Measurements from ENCODE around the gene CTSH. TPM values are rescaled to one million over a fixed set of nuclear protein-coding genes. Genes with fewer than 3 reads are reported as not detected.

The CTSH gene
- total and polyA plus RNA-seq, 2 of the 13 experiments (the other 11 are each of a cell fraction or from before 2014, with no cell fraction given) = 265 to 653 TPM

DNA sequence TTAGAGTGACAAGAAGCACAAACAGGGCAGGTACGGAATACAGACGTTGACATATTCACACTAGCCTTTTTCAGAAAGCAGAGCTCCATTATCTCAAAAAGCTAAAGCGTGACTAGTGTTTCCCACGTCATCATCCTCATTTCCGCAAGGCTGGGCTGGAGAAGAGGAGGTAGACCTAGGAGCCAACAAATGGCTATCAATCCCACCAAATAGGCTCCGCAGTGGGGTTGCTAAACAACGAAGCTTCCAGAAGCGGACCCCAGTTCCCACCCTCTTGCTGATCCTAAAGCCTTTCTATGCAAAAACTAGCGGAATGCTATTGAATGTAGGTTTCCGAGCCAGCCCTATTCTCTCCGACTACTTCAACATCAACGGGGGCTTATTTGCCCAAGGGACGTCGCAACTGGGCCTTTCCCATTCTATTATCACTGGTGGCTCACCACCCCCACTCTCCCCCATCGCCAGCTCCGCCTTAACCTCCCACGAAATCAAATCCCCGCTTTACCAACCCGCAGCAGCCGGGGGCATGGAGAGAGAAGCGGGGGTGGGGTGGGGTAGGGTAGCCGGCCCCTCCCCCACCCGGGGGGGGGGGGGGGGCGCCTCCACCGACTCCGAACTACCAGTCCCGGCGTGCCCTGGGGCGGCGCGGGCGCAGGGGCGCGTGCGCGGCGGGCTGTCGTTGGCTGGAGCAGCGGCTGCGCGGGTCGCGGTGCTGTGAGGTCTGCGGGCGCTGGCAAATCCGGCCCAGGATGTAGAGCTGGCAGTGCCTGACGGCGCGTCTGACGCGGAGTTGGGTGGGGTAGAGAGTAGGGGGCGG lies 72.5 kb downstream of the CTSH start, which contains the start of gene MORF4L1 (continued):
- TF ChIP-seq, protein P1, sequence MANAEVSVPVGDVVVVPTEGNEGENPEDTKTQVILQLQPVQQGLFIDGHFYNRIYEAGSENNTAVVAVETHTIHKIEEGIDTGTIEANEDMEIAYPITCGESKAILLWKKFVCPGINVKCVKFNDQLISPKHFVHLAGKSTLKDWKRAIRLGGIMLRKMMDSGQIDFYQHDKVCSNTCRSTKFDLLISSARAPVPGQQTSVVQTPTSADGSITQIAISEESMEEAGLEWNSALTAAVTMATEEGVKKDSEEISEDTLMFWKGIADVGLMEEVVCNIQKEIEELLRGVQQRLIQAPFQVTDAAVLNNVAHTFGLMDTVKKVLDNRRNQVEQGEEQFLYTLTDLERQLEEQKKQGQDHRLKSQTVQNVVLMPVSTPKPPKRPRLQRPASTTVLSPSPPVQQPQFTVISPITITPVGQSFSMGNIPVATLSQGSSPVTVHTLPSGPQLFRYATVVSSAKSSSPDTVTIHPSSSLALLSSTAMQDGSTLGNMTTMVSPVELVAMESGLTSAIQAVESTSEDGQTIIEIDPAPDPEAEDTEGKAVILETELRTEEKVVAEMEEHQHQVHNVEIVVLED (CRISPR knock-in tag; IDR thresholded peaks at IDR 0.05; ENCODE audit: borderline replicate concordance) = peak; percentile 84
- TF ChIP-seq FOXA3 (CRISPR knock-in tag; IDR thresholded peaks at IDR 0.05) (no peak), ZNF205 (CRISPR knock-in tag; IDR thresholded peaks at IDR 0.05) (no peak), ZNF790 (CRISPR knock-in tag; IDR thresholded peaks at IDR 0.05; ENCODE audit: borderline replicate concordance) (no peak), POLR2A (IDR thresholded peaks at IDR 0.05; ENCODE audit: insufficient read depth in 1 of 2, low read depth in 2 of 2, low read length in 2 of 2) (0 out of 4 replicates have a peak, but pooled peaks of 1 of the 2 experiments have one; percentile 4), NAIF1 (CRISPR knock-in tag; IDR thresholded peaks at IDR 0.05; ENCODE audit: borderline replicate concordance) (no peak), ZNF232 (CRISPR knock-in tag; IDR thresholded peaks at IDR 0.05; ENCODE audit: borderline replicate concordance) (no peak), ZNF792 (CRISPR knock-in tag; IDR thresholded peaks at IDR 0.05) (no peak), ZNF558 (CRISPR knock-in tag; IDR thresholded peaks at IDR 0.05; ENCODE audit: borderline replicate concordance) (no peak), ZNF572 (CRISPR knock-in tag; IDR thresholded peaks at IDR 0.05) (no peak), ZNF484 (CRISPR knock-in tag; IDR thresholded peaks at IDR 0.05; ENCODE audit: borderline replicate concordance, low read depth) (no peak), NRL (CRISPR knock-in tag; IDR thresholded peaks at IDR 0.05; ENCODE audit: borderline replicate concordance) (no peak), ZSCAN31 (CRISPR knock-in tag; IDR thresholded peaks at IDR 0.05; ENCODE audit: low read depth) (no peak), KDM5B (CRISPR knock-in tag; IDR thresholded peaks at IDR 0.05; ENCODE audit: borderline replicate concordance) (no peak)
- TF ChIP-seq, protein P2, sequence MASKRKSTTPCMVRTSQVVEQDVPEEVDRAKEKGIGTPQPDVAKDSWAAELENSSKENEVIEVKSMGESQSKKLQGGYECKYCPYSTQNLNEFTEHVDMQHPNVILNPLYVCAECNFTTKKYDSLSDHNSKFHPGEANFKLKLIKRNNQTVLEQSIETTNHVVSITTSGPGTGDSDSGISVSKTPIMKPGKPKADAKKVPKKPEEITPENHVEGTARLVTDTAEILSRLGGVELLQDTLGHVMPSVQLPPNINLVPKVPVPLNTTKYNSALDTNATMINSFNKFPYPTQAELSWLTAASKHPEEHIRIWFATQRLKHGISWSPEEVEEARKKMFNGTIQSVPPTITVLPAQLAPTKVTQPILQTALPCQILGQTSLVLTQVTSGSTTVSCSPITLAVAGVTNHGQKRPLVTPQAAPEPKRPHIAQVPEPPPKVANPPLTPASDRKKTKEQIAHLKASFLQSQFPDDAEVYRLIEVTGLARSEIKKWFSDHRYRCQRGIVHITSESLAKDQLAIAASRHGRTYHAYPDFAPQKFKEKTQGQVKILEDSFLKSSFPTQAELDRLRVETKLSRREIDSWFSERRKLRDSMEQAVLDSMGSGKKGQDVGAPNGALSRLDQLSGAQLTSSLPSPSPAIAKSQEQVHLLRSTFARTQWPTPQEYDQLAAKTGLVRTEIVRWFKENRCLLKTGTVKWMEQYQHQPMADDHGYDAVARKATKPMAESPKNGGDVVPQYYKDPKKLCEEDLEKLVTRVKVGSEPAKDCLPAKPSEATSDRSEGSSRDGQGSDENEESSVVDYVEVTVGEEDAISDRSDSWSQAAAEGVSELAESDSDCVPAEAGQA (IDR thresholded peaks at IDR 0.05; ENCODE audit: low read depth) = peak; percentile 56; the same call in 1 of the 2 replicates
- TF ChIP-seq, protein P2 (CRISPR knock-in tag; IDR thresholded peaks at IDR 0.05; ENCODE audit: borderline replicate concordance) = no peak
- TF ChIP-seq, protein P3, sequence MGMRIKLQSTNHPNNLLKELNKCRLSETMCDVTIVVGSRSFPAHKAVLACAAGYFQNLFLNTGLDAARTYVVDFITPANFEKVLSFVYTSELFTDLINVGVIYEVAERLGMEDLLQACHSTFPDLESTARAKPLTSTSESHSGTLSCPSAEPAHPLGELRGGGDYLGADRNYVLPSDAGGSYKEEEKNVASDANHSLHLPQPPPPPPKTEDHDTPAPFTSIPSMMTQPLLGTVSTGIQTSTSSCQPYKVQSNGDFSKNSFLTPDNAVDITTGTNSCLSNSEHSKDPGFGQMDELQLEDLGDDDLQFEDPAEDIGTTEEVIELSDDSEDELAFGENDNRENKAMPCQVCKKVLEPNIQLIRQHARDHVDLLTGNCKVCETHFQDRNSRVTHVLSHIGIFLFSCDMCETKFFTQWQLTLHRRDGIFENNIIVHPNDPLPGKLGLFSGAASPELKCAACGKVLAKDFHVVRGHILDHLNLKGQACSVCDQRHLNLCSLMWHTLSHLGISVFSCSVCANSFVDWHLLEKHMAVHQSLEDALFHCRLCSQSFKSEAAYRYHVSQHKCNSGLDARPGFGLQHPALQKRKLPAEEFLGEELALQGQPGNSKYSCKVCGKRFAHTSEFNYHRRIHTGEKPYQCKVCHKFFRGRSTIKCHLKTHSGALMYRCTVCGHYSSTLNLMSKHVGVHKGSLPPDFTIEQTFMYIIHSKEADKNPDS (CRISPR knock-in tag; IDR thresholded peaks at IDR 0.05) = 0 out of 2 replicates have a peak, but pooled peaks have one; percentile 14
- TF ChIP-seq, protein P4, sequence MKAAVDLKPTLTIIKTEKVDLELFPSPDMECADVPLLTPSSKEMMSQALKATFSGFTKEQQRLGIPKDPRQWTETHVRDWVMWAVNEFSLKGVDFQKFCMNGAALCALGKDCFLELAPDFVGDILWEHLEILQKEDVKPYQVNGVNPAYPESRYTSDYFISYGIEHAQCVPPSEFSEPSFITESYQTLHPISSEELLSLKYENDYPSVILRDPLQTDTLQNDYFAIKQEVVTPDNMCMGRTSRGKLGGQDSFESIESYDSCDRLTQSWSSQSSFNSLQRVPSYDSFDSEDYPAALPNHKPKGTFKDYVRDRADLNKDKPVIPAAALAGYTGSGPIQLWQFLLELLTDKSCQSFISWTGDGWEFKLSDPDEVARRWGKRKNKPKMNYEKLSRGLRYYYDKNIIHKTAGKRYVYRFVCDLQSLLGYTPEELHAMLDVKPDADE (CRISPR knock-in tag; IDR thresholded peaks at IDR 0.05) = no peak
